ENCODE results near the gene ADAMTSL3.
"Not testable (repeated sequence)": the region's sequence is repeated elsewhere in the genome, so short reads cannot be mapped to it uniquely, and the experiment has no call there.

ADAMTSL3 gene

GRCh38 chr15:83753872-83754493 lies 100.1 kb downstream of the ADAMTSL3 start:
- no peak for DNase-seq

- not testable (repeated sequence) for DNase-seq
These were observed 103.4 kb downstream of the ADAMTSL3 start for GRCh38 chr15:83757291-83757690.

GRCh38 chr15:83762367-83762766 lies 108.4 kb downstream of the ADAMTSL3 start:
- no peak for DNase-seq

- no peak for DNase-seq
These were observed 110.4 kb downstream of the ADAMTSL3 start for GRCh38 chr15:83764201-83764838.

GRCh38 chr15:83766339-83766738 lies 112.4 kb downstream of the ADAMTSL3 start:
- DNase-seq = no peak

DNA sequence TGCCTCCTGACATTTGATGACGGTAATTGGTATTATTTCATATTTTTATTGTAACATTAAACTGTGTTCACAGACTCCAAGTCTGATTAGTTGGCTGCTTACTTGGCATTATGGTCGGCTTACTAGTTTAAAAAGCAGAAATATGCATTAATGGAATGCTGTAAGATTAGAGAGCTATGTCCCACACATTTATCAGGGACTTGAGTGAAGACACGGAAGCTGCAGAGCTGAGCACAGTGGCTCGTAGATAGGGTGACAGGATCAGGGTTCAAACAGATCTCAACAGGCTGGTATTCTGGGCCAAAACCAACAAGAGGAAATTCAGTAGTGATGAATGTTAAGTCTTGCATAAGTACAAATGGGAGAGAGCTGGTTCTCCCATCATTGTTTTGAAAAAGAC lies 113.8 kb downstream of the ADAMTSL3 start:
- DNase-seq = no peak

GRCh38 chr15:83769411-83769999 lies 115.6 kb downstream of the ADAMTSL3 start:
- DNase-seq = no peak

GRCh38 chr15:83775738-83776137 lies 121.8 kb downstream of the ADAMTSL3 start:
- DNase-seq = no peak

DNA sequence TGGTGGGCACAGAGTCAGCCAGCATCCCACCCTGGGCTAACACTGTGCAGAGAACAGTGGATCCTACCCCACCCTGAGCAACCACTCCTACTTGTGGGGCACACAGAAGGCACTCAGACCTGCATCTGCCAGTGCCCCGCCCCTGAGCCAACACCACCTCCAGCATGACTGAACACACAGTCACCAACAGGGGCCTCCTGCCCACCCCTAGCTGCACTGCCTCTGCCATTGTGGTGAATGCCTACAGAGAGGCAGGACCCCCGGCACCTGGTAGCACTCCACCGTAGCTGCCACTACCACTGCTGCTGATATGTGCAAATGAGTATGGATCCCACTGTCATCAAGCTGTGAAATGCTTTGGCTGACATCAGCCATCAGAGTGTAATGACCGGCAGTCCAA lies 123.1 kb downstream of the ADAMTSL3 start:
- no peak for DNase-seq

DNA sequence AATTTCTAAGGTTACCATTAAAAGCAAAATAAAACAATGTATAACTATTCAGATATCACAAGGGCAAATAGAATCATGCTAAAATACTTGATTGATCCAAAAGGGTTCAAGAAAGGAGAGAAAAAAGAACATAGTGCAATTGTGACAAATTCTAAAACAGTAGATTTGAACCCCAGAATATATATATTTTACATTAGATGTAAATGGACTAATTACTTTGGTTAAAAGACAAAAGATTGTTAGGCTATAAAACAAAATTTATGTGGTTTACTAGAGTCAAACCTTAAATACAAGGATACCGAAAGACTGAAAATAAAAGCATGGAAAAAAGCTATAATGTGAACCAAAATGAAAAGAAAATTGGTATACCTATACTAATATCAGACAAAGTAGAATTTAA lies 129.3 kb downstream of the ADAMTSL3 start:
- DNase-seq = no peak

DNA sequence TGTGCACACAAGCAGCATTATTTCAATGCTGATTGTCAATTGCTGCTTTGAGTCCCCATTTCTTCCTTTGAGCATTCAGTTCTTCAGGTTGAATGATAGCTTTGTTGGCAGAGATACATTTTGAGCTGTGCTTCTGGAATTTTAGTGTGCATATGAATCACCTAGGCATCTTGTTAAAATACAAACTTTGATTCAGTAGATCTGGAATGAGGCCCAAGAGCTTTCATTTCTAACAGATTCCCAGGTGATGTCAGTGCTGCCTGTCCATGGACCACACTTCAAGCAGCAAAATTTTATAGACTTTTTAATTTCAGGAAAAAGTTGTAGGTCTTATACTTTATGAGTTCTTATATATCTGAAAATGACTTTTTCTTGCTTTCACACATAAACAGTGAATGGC lies 131.1 kb downstream of the ADAMTSL3 start:
- DNase-seq = no peak

DNA sequence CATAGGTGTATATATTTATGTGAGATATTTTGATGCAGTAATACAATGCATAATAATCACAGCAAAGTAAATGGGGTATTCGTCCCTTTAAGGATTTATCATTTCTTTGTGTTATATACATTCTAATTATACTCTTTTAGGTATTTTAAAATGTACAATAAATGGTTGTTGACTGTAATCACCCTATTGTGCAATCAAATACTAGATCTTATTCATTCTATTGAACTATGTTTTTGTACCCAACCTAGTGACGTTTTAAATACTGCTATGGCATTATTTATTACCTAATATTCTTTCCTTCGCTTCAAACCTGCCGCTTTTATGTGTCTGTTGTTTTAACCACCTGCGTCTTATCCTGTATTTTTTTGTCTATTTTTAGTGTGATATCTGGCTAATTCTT lies 132.4 kb downstream of the ADAMTSL3 start:
- no peak for DNase-seq

GRCh38 chr15:83793069-83793468 lies 139.1 kb downstream of the ADAMTSL3 start:
- DNase-seq = no peak

DNA sequence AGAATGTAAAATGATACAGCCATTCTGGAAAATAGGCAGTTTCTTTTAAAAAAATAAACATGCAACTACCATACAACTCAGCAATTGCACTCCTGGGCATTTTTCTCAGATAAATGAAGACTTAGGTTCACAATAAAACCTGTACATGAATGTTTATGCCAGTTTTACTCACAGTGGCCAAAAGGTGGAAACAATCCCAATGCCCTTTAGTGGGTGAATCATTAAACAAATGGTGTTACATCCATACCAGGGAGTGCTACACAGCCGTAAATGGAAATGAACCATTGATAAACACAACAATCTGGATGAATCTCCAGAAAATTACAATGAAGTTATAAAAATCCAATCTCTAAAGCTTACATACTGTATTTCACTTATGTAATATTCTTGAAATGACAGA lies 140.3 kb downstream of the ADAMTSL3 start:
- DNase-seq = no peak

- no peak for DNase-seq
These were observed 155.4 kb downstream of the ADAMTSL3 start for GRCh38 chr15:83809345-83809744.

- DNase-seq = no peak
These were observed 156.2 kb downstream of the ADAMTSL3 start for GRCh38 chr15:83810110-83810509.

GRCh38 chr15:83813682-83814081 lies 159.8 kb downstream of the ADAMTSL3 start:
- DNase-seq = no peak

DNA sequence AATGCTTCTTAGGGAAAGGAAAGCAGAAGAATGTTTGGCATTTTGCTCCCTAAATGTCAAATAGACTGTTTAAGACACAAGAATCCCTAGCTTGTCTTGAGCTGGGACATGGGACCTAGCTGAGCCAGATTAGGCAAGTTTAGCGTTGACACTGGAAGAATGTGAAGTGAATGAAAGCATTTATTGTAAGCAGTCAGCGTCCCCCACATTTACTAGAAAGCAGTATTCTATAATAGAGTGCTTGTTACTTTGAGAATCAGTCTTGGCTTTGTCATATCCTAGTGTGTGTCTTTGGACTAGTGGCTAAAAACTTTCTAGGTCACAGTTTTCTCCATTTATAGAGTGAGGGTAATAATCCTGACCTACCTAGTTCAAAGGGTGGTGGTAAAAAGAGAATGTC lies 161.6 kb downstream of the ADAMTSL3 start:
- DNase-seq = no peak

GRCh38 chr15:83816124-83816883 lies 162.4 kb downstream of the ADAMTSL3 start:
- DNase-seq = no peak

DNA sequence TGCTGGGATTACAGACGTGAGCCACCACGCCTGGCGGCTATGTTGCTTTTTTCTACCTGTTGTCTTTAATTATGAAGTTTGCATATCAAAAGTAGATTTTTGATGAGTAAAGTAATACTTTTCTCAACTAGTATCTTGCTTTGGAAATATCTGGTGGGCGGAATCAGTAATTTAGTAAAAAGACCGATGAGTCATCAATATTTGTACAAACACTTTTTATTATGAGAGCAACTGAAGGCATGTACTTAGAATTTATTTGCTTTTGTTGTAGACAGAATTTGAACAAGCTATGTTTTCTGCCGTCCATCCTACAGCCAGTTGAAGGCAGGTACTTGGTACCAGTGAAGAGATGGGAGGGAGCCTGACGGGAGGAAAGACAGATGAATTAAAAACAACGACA lies 164.7 kb downstream of the ADAMTSL3 start:
- no peak for DNase-seq

- DNase-seq = no peak
These were observed 176.5 kb downstream of the ADAMTSL3 start for GRCh38 chr15:83830381-83830780.

DNA sequence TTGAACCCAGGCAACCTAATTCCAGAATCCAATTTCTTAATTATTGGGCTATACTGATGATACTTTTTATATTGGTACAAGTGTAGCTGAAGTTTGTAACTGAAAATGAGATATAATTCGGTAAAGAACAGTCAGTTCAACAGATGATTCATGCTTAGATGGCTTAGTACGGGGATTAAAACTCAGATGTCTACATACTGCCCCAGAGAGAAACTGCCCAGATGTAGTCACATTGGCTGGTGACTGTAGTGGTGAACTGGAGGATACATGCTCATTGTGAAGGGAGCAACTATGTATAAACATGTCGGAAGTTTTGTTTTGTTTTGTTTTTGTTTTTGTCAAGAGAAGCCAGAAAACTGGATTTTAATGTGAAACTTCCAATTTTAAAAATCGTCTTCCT lies 179.6 kb downstream of the ADAMTSL3 start:
- DNase-seq = no peak

DNA sequence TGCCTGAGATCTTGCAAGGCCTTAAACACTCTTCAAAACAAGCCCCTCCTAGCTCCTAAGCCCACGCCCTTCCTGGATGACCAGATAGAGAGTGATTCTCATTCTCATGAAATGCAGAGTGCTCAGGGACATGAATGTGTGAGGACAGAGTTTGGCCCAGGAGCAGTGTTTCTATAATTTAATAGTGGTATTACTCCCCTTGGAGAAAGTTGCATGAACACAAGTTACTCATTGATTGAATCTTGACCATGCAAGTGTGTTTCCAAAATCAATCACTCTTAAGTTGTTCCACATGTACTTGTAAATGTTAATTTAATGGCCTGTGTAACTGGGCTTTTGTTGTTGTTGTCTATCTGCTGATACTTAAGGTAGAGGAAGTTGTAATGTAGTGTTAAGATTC lies 181.6 kb downstream of the ADAMTSL3 start:
- DNase-seq = no peak

Measured in NCI-H1092 treated with DMSO at 0.1 percent for 48 hours (cell line).